Activated CD8-positive, alpha-beta T cell treated with anti-CD3 and anti-CD28 coated beads, Interleukin-2, amount 10 ng/mL, durations not matched to agents 7 days and 5 days (primary cell): ENCODE results near the gene RFK. TPM values are rescaled to one million over a fixed set of nuclear protein-coding genes. Genes with fewer than 3 reads are reported as not detected.

Experiments used
- ATAC-seq: fragments of 150-1000 bp; cut with Tn5 transposase; one replicate; pipeline ENCODE4 v1.10.0; 2021; ENCODE audit warnings: moderate library complexity
- CTCF ChIA-PET: fragments of 350-600 bp; sonication (Branson Sonifier 250); formaldehyde crosslinking; loops from one replicate; lab custom pipeline; 2021; ENCODE audit warnings: antibody characterized with exemption; lab: Charles Lee
- POLR2A ChIA-PET: fragments of 350-600 bp; sonication (Branson Sonifier 250); formaldehyde crosslinking; loops from one replicate; lab custom pipeline; 2021; ENCODE audit warnings: antibody characterized with exemption; lab: Charles Lee
- DNase-seq: peaks from one replicate; pipeline ENCODE4 v3.0.0-alpha.2; 2020
- H3K27ac Mint-ChIP-seq: one replicate; pipeline ENCODE4 v1.8.0; 2021; ENCODE audit warnings: mild to moderate bottlenecking, mixed read lengths
- H3K27me3 Mint-ChIP-seq: one replicate; pipeline ENCODE4 v1.8.0; 2021; ENCODE audit warnings: low read depth, mixed read lengths
- H3K36me3 Mint-ChIP-seq: one replicate; pipeline ENCODE4 v1.8.0; 2021; ENCODE audit warnings: low read depth, mixed read lengths
- H3K4me1 Mint-ChIP-seq: one replicate; pipeline ENCODE4 v1.8.0; 2021; ENCODE audit warnings: low read depth, mixed read lengths
- H3K4me3 Mint-ChIP-seq: one replicate; pipeline ENCODE4 v1.8.0; 2021; ENCODE audit warnings: mild to moderate bottlenecking, mixed read lengths
- H3K9me3 Mint-ChIP-seq: one replicate; pipeline ENCODE4 v1.8.0; 2022; ENCODE audit warnings: mixed read lengths; ENCODE audit not compliant: insufficient read depth
- total RNA-seq, 2 experiments: library from RNA; stranded (reverse); gene quantifications; one replicate each; pipeline ENCODE4 v1.2.3, GENCODE V29; 2021

RFK gene
- total RNA-seq, 2 experiments from 2014 or later = 18.2 to 21.5 TPM

GRCh38 chr9:76425677-76426453, 31.6 kb upstream of the RFK start:
- no peaks in the 10 kb centered on the region for H3K9me3 Mint-ChIP-seq
- no peaks in the 10 kb centered on the region for H3K27me3 Mint-ChIP-seq
- no peak overlapping the region for H3K4me3 Mint-ChIP-seq
- POLR2A ChIA-PET = interaction anchor here (1.1 kb wide), 1 partner anchor 32 kb away, joined by 4 read pairs; the partner anchor contains the start of gene RFK
- H3K27ac Mint-ChIP-seq = no peak overlapping the region
- DNase-seq = no peak
- no peak for ATAC-seq
- no peaks in the 10 kb centered on the region for H3K36me3 Mint-ChIP-seq
- H3K4me1 Mint-ChIP-seq = peaks cover 15% of the 10 kb centered on the region
- CTCF ChIA-PET = no interaction called here

GRCh38 chr9:76424491-76424890, 30.3 kb upstream of the RFK start:
- Mint-ChIP-seq H3K27ac (no peak overlapping the region), H3K36me3 (no peaks in the 10 kb centered on the region), H3K9me3 (no peaks in the 10 kb centered on the region), H3K27me3 (no peaks in the 10 kb centered on the region), H3K4me3 (no peak overlapping the region), H3K4me1 (peaks cover 15% of the 10 kb centered on the region)
- ChIA-PET CTCF (no interaction called here), POLR2A (no interaction called here)
- DNase-seq = no peak
- no peak for ATAC-seq

- POLR2A ChIA-PET = interaction anchor here (0.7 to 1.0 kb wide), 2 partner anchors 9 to 1044 kb away, joined by 3 read pairs; no protein-coding TSS in a partner anchor
- Mint-ChIP-seq H3K27me3 (no peaks in the 10 kb centered on the region), H3K27ac (peak overlapping the region; percentile 17), H3K4me1 (peaks cover 15% of the 10 kb centered on the region), H3K36me3 (no peaks in the 10 kb centered on the region), H3K9me3 (no peaks in the 10 kb centered on the region), H3K4me3 (no peak overlapping the region)
- DNase-seq (no peak), ATAC-seq (peak; percentile 65)
- CTCF ChIA-PET = interaction anchor here (1.2 to 1.4 kb wide), 2 partner anchors 18 to 29 kb away, joined by 3 read pairs; partner anchors contain the start of gene RFK
Measured at GRCh38 chr9:76423216-76424177, 29.3 kb upstream of the RFK start.

- Mint-ChIP-seq H3K27me3 (no peaks in the 10 kb centered on the region), H3K9me3 (no peaks in the 10 kb centered on the region), H3K27ac (no peak overlapping the region), H3K4me3 (no peak overlapping the region), H3K36me3 (peaks cover 5% of the 10 kb centered on the region), H3K4me1 (peaks cover 35% of the 10 kb centered on the region)
- DNase-seq = no peak
- ChIA-PET CTCF (interaction anchor here (1.2 to 1.9 kb wide), 6 partner anchors 13 to 36 kb away, joined by 3 to 10 read pairs (median 5); partner anchors contain the start of gene RFK), POLR2A (interaction anchor here (1.0 kb wide), 1 partner anchor 25 kb away, joined by 5 read pairs; the partner anchor contains the start of gene RFK)
- ATAC-seq = no peak
Measured at GRCh38 chr9:76419782-76420380, 25.7 kb upstream of the RFK start.

GRCh38 chr9:76417394-76417793, 23.2 kb upstream of the RFK start:
- H3K36me3 Mint-ChIP-seq = peaks cover 25% of the 10 kb centered on the region
- ATAC-seq (no peak), DNase-seq (no peak)
- no peak overlapping the region for H3K4me3 Mint-ChIP-seq
- H3K27ac Mint-ChIP-seq = no peak overlapping the region
- CTCF ChIA-PET = interaction anchor here (0.7 kb wide), 1 partner anchor 41 kb away, joined by 3 read pairs; the partner anchor contains the start of gene GCNT1
- no peaks in the 10 kb centered on the region for H3K27me3 Mint-ChIP-seq
- H3K9me3 Mint-ChIP-seq = peaks cover 10% of the 10 kb centered on the region
- POLR2A ChIA-PET = no interaction called here
- peaks cover 44% of the 10 kb centered on the region for H3K4me1 Mint-ChIP-seq

GRCh38 chr9:76415731-76416130, 21.5 kb upstream of the RFK start:
- POLR2A ChIA-PET = interaction anchor here (1.4 kb wide), 1 partner anchor 22 kb away, joined by 3 read pairs; the partner anchor contains the start of gene RFK
- no peak for DNase-seq
- peak; percentile 15 for ATAC-seq
- Mint-ChIP-seq H3K27ac (peak overlapping the region; percentile 58), H3K4me1 (peaks cover 46% of the 10 kb centered on the region), H3K36me3 (peaks cover 27% of the 10 kb centered on the region), H3K27me3 (no peaks in the 10 kb centered on the region), H3K4me3 (no peak overlapping the region), H3K9me3 (peaks cover 10% of the 10 kb centered on the region)
- CTCF ChIA-PET = interaction anchor here (1.5 kb wide), 1 partner anchor 11 kb away, joined by 4 read pairs; no protein-coding TSS in a partner anchor

GRCh38 chr9:76415154-76415553, 20.9 kb upstream of the RFK start:
- ChIA-PET CTCF (interaction anchor here (1.5 kb wide), 1 partner anchor 11 kb away, joined by 4 read pairs; no protein-coding TSS in a partner anchor), POLR2A (interaction anchor here (0.9 kb wide), 1 partner anchor 8 kb away, joined by 3 read pairs; no protein-coding TSS in a partner anchor)

GRCh38 chr9:76414661-76415060, 20.4 kb upstream of the RFK start:
- H3K4me3 Mint-ChIP-seq = no peak overlapping the region
- H3K4me1 Mint-ChIP-seq = peaks cover 46% of the 10 kb centered on the region
- peak; percentile 64 for DNase-seq
- ChIA-PET POLR2A (interaction anchor here (0.9 kb wide), 1 partner anchor 9 kb away, joined by 3 read pairs; no protein-coding TSS in a partner anchor), CTCF (interaction anchor here (1.5 kb wide), 1 partner anchor 10 kb away, joined by 4 read pairs; no protein-coding TSS in a partner anchor)
- H3K27me3 Mint-ChIP-seq = no peaks in the 10 kb centered on the region
- H3K9me3 Mint-ChIP-seq = peaks cover 10% of the 10 kb centered on the region
- peak overlapping the region; percentile 89 for H3K27ac Mint-ChIP-seq
- peaks cover 27% of the 10 kb centered on the region for H3K36me3 Mint-ChIP-seq
- peak; percentile 80 for ATAC-seq

More at GRCh38 chr9:76415154-76415553, 20.9 kb upstream of the RFK start:
- Mint-ChIP-seq H3K4me3 (no peak overlapping the region), H3K4me1 (peaks cover 46% of the 10 kb centered on the region), H3K27me3 (no peaks in the 10 kb centered on the region), H3K9me3 (peaks cover 10% of the 10 kb centered on the region), H3K27ac (peak overlapping the region; percentile 89), H3K36me3 (peaks cover 27% of the 10 kb centered on the region)
- ATAC-seq = no peak
- DNase-seq = no peak

GRCh38 chr9:76413658-76414057, 19.4 kb upstream of the RFK start:
- no peak for DNase-seq
- no peak for ATAC-seq
- ChIA-PET POLR2A (no interaction called here), CTCF (no interaction called here)
- Mint-ChIP-seq H3K27me3 (no peaks in the 10 kb centered on the region), H3K36me3 (peaks cover 27% of the 10 kb centered on the region), H3K9me3 (peaks cover 10% of the 10 kb centered on the region), H3K4me1 (peaks cover 50% of the 10 kb centered on the region), H3K27ac (no peak overlapping the region), H3K4me3 (no peak overlapping the region)

GRCh38 chr9:76412638-76413037, 18.4 kb upstream of the RFK start:
- DNase-seq = no peak
- Mint-ChIP-seq H3K4me1 (peaks cover 54% of the 10 kb centered on the region), H3K4me3 (no peak overlapping the region), H3K36me3 (peaks cover 27% of the 10 kb centered on the region), H3K27me3 (no peaks in the 10 kb centered on the region), H3K9me3 (peaks cover 10% of the 10 kb centered on the region), H3K27ac (peak overlapping the region; percentile 21)
- ATAC-seq = no peak
- ChIA-PET CTCF (no interaction called here), POLR2A (interaction anchor here (1.1 kb wide), 1 partner anchor 10 kb away, joined by 3 read pairs; no protein-coding TSS in a partner anchor)
